Fibroblast of villous mesenchyme (primary cell): ENCODE measurements around the gene RB1. TPM values are rescaled to one million over a fixed set of nuclear protein-coding genes. Genes with fewer than 3 reads are reported as not detected.
"Not testable (repeated sequence)": the region's sequence is repeated elsewhere in the genome, so short reads cannot be mapped to it uniquely, and the experiment has no call there.

ENCODE experiments used
- DNase-seq: peaks from one replicate; pipeline ENCODE4 v3.0.0-alpha.2; 2010; ENCODE audit warnings: low read depth
- H3K4me3 ChIP-seq: 2 replicates; pipeline ENCODE4 v1.5.1; 2011; ENCODE audit warnings: low read depth, mild to moderate bottlenecking, low read length
- CTCF ChIP-seq: IDR thresholded peaks from 2 replicates; pipeline ENCODE4 v1.5.1; 2012; ENCODE audit warnings: low read depth, mild to moderate bottlenecking, low read length; ENCODE audit not compliant: insufficient read depth
- total RNA-seq: library from RNA; depleted of rRNA; stranded (reverse); fragments of >200 nt; gene quantifications from 2 replicates; pipeline ENCODE4 v1.2.3, GENCODE V29; 2012

The RB1 gene
- total RNA-seq, 1 donor = 50.5 TPM

GRCh38 chr13:48449656-48450055 is 146.1 kb downstream of the RB1 start:
- no peak for TF ChIP-seq CTCF
- peak; percentile 75 for DNase-seq

GRCh38 chr13:48451196-48451595 is 147.6 kb downstream of the RB1 start:
- H3K4me3 ChIP-seq = not testable (repeated sequence)
- DNase-seq = peak; percentile 59

More at GRCh38 chr13:48449656-48450055, 146.1 kb downstream of the RB1 start:
- no peak overlapping the region for H3K4me3 ChIP-seq

- no peak overlapping the region for H3K4me3 ChIP-seq
- DNase-seq = no peak
- no peak for TF ChIP-seq CTCF
These were observed 153.0 kb downstream of the RB1 start for GRCh38 chr13:48456546-48456945.

- no peak for DNase-seq
- no peak overlapping the region for H3K4me3 ChIP-seq
- no peak for TF ChIP-seq CTCF
These were observed 154.2 kb downstream of the RB1 start for GRCh38 chr13:48457578-48458242.

GRCh38 chr13:48475230-48475629 is 171.7 kb downstream of the RB1 start:
- no peak for TF ChIP-seq CTCF
- H3K4me3 ChIP-seq = no peak overlapping the region
- no peak for DNase-seq

- H3K4me3 ChIP-seq = no peak overlapping the region
- no peak for TF ChIP-seq CTCF
- DNase-seq = no peak
These were observed 172.7 kb downstream of the RB1 start for GRCh38 chr13:48476215-48476614.

GRCh38 chr13:48476686-48477085 is 173.1 kb downstream of the RB1 start:
- no peak overlapping the region for H3K4me3 ChIP-seq
- DNase-seq = no peak
- no peak for TF ChIP-seq CTCF
